Measurements from ENCODE around the gene RAB26. TPM values are rescaled to one million over a fixed set of nuclear protein-coding genes. Genes with fewer than 3 reads are reported as not detected.

Gene RAB26
- total RNA-seq, 4 donors from 2014 or later: 17.9 to 33.8 (median 24.3) TPM

- no peak overlapping the region for H3K4me3 ChIP-seq
- no peaks in the 10 kb centered on the region for H3K36me3 ChIP-seq
- no peak for TF ChIP-seq POLR2A (IDR thresholded peaks at IDR 0.05)
- no peak for TF ChIP-seq CTCF (IDR thresholded peaks at IDR 0.05)
- H3K4me1 ChIP-seq: peaks cover 5 to 31% (median 13%) of the 10 kb centered on the region in 4 donors
- no peak for DNase-seq
- H3K27me3 ChIP-seq: no peaks in the 10 kb centered on the region
- H3K9me3 ChIP-seq: no peaks in the 10 kb centered on the region
- H3K27ac ChIP-seq: no peak overlapping the region
Observed at GRCh38 chr16:2145843-2146242, 2.6 kb upstream of the RAB26 start.

- H3K4me1 ChIP-seq: peaks cover 9 to 46% (median 15%) of the 10 kb centered on the region in 4 donors
- peaks cover 0 to 6% (median 0%) of the 10 kb centered on the region in 3 donors for H3K36me3 ChIP-seq
- peak overlapping the region; percentile 8 to 83 (median 72) for H3K27ac ChIP-seq
- H3K9me3 ChIP-seq: no peaks in the 10 kb centered on the region
- DNase-seq: no peak
- H3K27me3 ChIP-seq: no peaks in the 10 kb centered on the region
- H3K4me3 ChIP-seq: peak overlapping the region in 1 of 4 donors; percentile 64
- TF ChIP-seq CTCF (IDR thresholded peaks at IDR 0.05): no peak
- TF ChIP-seq POLR2A (IDR thresholded peaks at IDR 0.05): no peak
Observed at GRCh38 chr16:2147378-2147777, 1.0 kb upstream of the RAB26 start.

- Histone ChIP-seq H3K9me3 (no peaks in the 10 kb centered on the region), H3K36me3 (peaks cover 0 to 6% (median 0%) of the 10 kb centered on the region in 3 donors), H3K4me1 (peaks cover 12 to 61% (median 28%) of the 10 kb centered on the region in 4 donors), H3K27ac (peak overlapping the region; percentile 25 to 83 (median 46)), H3K27me3 (no peaks in the 10 kb centered on the region), H3K4me3 (peak overlapping the region; percentile 42 to 69 (median 64))
- DNase-seq: no peak
- TF ChIP-seq POLR2A (IDR thresholded peaks at IDR 0.05): no peak
- TF ChIP-seq CTCF (IDR thresholded peaks at IDR 0.05): peak in 3 of 6 experiments; percentile 33 to 36 (median 36)
Observed at GRCh38 chr16:2148714-2149629, 547 bp downstream of the RAB26 start.

- Histone ChIP-seq H3K9me3 (no peaks in the 10 kb centered on the region), H3K4me3 (peak overlapping the region in 2 of 4 donors; percentile 64 to 69), H3K27ac (peak overlapping the region in 1 of 4 donors; percentile 33), H3K4me1 (peaks cover 13 to 67% (median 34%) of the 10 kb centered on the region in 4 donors), H3K27me3 (no peaks in the 10 kb centered on the region), H3K36me3 (peaks cover 0 to 6% (median 0%) of the 10 kb centered on the region in 3 donors)
- DNase-seq: no peak
- TF ChIP-seq POLR2A (IDR thresholded peaks at IDR 0.05) (no peak), CTCF (IDR thresholded peaks at IDR 0.05) (no peak)
Observed at GRCh38 chr16:2149630-2150417, 1.4 kb downstream of the RAB26 start.

- Histone ChIP-seq H3K4me1 (peaks cover 13 to 67% (median 34%) of the 10 kb centered on the region in 4 donors), H3K27ac (peak overlapping the region in 1 of 4 donors; percentile 33), H3K27me3 (no peaks in the 10 kb centered on the region), H3K36me3 (peaks cover 0 to 6% (median 0%) of the 10 kb centered on the region in 3 donors), H3K9me3 (no peaks in the 10 kb centered on the region), H3K4me3 (no peak overlapping the region)
- no peak for TF ChIP-seq CTCF (IDR thresholded peaks at IDR 0.05)
- TF ChIP-seq POLR2A (IDR thresholded peaks at IDR 0.05): peak in 1 of 2 donors; percentile 23
- DNase-seq: peak in 1 of 3 donors; percentile 68
Observed at GRCh38 chr16:2150418-2151187, 2.2 kb downstream of the RAB26 start.
